Tibial artery (tissue), 4 donors: Measurements from ENCODE around the gene TGFBR1.

Source experiments
- DNase-seq, 2 donors: peaks; one replicate each; pipeline ENCODE4 v3.0.0-alpha.2; 2019
- H3K27ac ChIP-seq, 2 donors: fragments of 200-600 bp; sonication (generic) in 1 of 2; 1 replicate in 1 of 2; 2 replicates in 1 of 2; pipeline ENCODE4 v1.5.1; 2018 to 2019; ENCODE audit warnings: mild to moderate bottlenecking in 1 of 2
- H3K27me3 ChIP-seq, 2 donors: fragments of 200-600 bp; sonication (generic) in 1 of 2; one replicate each; pipeline versions ENCODE4 v1.5.1 to v1.6.0; 2016 to 2019
- H3K36me3 ChIP-seq, 3 donors: fragments of 200-600 bp; sonication (generic) in 2 of 3; one replicate each; pipeline ENCODE4 v1.5.1; 2016 to 2019; ENCODE audit warnings: mild to moderate bottlenecking in 2 of 3
- H3K4me1 ChIP-seq, 4 donors: fragments of 200-600 bp; sonication (generic) in 2 of 4; 1 replicate in 3 of 4; 2 replicates in 1 of 4; pipeline ENCODE4 v1.5.1; 2016 to 2019
- H3K4me3 ChIP-seq, 2 donors: fragments of 200-600 bp; sonication (generic) in 1 of 2; 1 replicate in 1 of 2; 2 replicates in 1 of 2; pipeline ENCODE4 v1.5.1; 2018 to 2019; ENCODE audit warnings: mild to moderate bottlenecking in 2 of 2
- H3K9me3 ChIP-seq, 3 donors: fragments of 200-600 bp; sonication (generic) in 1 of 3; one replicate each; pipeline ENCODE4 v1.5.1; 2016 to 2019
- CTCF ChIP-seq, 2 experiments: fragments of 200-600 bp in 1 of 2; fragments of 450-650 bp in 1 of 2; IDR thresholded peaks; one replicate each; pipeline ENCODE4 v1.5.1; 2017 to 2019; ENCODE audit warnings: antibody characterized with exemption in 2 of 2, mild to moderate bottlenecking in 1 of 2, moderate library complexity in 1 of 2
- intact Hi-C: fragments of 100-400 bp; cut with DNase I; formaldehyde crosslinking; loops from one replicate; pipeline ENCODE4 v1.15.0; 2023; ENCODE audit warnings: low total_unique reads

Gene TGFBR1

DNA sequence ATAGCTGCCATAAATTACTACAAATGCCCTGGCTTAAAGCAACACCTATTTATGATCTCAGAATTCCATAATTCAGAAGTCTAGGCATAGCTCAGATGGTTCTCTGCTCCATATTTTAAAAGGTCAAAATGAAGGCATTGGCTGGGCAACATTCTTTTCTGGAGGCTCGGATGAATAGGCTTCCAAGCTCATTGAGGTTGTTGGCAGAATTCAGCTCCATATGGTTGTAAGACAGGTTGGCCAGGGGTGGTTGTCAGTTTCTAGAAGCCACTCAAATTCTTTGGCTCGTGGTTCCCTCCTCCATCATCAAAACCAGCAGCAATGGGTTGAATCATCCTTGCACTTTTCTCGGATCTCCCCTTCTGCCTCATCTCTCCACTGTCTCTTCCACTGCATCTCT, 49.4 kb downstream of the TGFBR1 start:
- no peak overlapping the region for H3K4me3 ChIP-seq
- intact Hi-C loops = no loop called here
- no peaks in the 10 kb centered on the region for H3K27me3 ChIP-seq
- H3K36me3 ChIP-seq = peaks cover 11 to 18% (median 15%) of the 10 kb centered on the region in 3 donors
- H3K4me1 ChIP-seq = no peaks in the 10 kb centered on the region
- no peaks in the 10 kb centered on the region for H3K9me3 ChIP-seq
- H3K27ac ChIP-seq = no peak overlapping the region
- TF ChIP-seq CTCF (IDR thresholded peaks at IDR 0.05) = no peak
- no peak for DNase-seq

DNA sequence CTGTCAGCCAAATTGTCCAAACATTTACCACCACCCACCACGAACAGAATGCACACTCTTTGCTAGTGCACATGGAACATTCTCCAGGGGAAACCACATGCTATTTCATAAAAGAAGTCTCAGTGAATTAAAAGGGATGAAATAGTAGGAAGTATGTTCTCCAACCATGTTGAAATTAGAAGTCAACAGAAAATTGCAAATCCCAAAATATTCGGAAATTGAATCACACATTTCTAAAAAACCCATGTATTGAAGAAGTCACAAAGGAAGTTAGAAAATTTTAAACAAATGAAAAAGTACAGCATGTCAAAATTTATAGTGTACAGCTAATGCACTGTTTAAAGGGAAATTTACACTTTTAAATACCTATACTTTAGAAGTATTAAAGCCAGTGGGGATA, 50.8 kb downstream of the TGFBR1 start:
- DNase-seq = no peak
- Histone ChIP-seq H3K27ac (no peak overlapping the region), H3K9me3 (no peaks in the 10 kb centered on the region), H3K27me3 (no peaks in the 10 kb centered on the region), H3K4me3 (no peak overlapping the region), H3K36me3 (peaks cover 4 to 11% (median 6%) of the 10 kb centered on the region in 3 donors), H3K4me1 (no peaks in the 10 kb centered on the region)
- intact Hi-C loops = no loop called here
- TF ChIP-seq CTCF (IDR thresholded peaks at IDR 0.05) = no peak

- no peak for DNase-seq
- intact Hi-C loops = no loop called here
- TF ChIP-seq CTCF (IDR thresholded peaks at IDR 0.05) = no peak
Measured at GRCh38 chr9:99158629-99159028, 53.7 kb downstream of the TGFBR1 start.

GRCh38 chr9:99160173-99160572, 55.3 kb downstream of the TGFBR1 start:
- Histone ChIP-seq H3K36me3 (no peaks in the 10 kb centered on the region), H3K4me1 (peaks cover 0 to 25% (median 12%) of the 10 kb centered on the region in 4 donors), H3K27ac (no peak overlapping the region), H3K4me3 (no peak overlapping the region), H3K9me3 (no peaks in the 10 kb centered on the region), H3K27me3 (no peaks in the 10 kb centered on the region)
- intact Hi-C loops = loop anchor here (10.0 kb wide), 1 partner anchor 855 kb away; no protein-coding TSS in a partner anchor
- no peak for DNase-seq
- TF ChIP-seq CTCF (IDR thresholded peaks at IDR 0.05) = no peak

More at GRCh38 chr9:99158629-99159028, 53.7 kb downstream of the TGFBR1 start:
- Histone ChIP-seq H3K9me3 (no peaks in the 10 kb centered on the region), H3K4me1 (peaks cover 0 to 15% (median 8%) of the 10 kb centered on the region in 4 donors), H3K27ac (no peak overlapping the region), H3K4me3 (no peak overlapping the region), H3K36me3 (no peaks in the 10 kb centered on the region), H3K27me3 (no peaks in the 10 kb centered on the region)

DNA sequence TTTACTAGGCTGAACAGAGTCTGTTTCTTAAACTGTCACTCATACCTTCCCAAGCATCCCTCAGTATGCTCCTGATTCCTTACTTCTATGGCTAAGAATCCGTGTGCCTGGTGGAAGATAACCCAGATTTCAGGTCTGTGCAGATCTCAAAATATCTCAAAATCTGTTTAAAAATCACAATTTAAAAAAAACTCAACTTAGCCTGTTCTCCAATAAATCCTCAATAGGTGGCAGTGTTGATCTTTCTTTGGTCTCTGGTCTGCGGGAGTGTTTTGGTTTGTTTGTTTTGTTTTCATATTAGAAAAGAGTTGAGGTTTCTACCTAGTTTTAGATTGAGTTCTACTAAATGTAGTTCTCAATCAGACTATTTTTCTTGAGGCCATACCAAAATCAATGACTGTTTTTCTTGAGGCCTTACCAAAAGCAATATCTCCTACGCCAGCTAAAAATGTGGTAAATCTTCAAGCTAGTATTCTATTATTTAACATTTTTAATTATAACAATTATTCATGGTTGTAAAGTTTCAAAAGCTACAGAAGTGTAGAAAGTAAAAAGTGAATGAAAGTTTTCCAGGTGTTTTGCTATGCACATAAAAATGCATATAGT, 57.9 kb downstream of the TGFBR1 start:
- H3K27ac ChIP-seq = peak overlapping the region; percentile 14 to 19
- DNase-seq = no peak
- intact Hi-C loops = loop anchor here (10.0 kb wide), 1 partner anchor 852 kb away; no protein-coding TSS in a partner anchor

More for the DNA sequence above, 57.9 kb downstream of the TGFBR1 start:
- Histone ChIP-seq H3K4me3 (no peak overlapping the region), H3K9me3 (no peaks in the 10 kb centered on the region), H3K36me3 (no peaks in the 10 kb centered on the region), H3K4me1 (peaks cover 0 to 25% (median 12%) of the 10 kb centered on the region in 4 donors), H3K27me3 (no peaks in the 10 kb centered on the region)
- peak; percentile 52 to 57 for TF ChIP-seq CTCF (IDR thresholded peaks at IDR 0.05)
